ENCODE results near the gene ATAD3B.

DNA sequence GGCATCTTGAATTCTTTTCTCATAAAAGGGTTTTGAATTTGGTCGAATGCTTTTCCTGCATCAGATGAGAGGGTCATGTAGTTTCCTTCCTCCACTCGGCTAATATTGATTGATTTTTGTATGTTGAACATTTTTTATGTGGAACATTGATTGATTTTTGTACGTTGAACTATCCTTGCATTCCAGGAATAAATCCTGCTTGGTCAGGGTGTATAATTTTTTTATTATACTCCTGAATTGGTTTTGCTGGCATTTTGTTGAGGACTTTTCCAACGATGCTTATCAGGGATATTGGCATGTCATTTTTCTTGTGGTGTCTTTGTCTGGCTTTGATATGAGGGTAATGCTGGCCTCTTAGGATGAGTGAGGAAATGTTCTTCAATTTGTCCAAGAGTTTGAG, 60.4 kb downstream of the ATAD3B start:
- TF ChIP-seq YY1 (IDR thresholded peaks at IDR 0.05; ENCODE audit: insufficient read depth, insufficient read length) (no peak), ZNF274 (IDR thresholded peaks at IDR 0.05; ENCODE audit: low read depth, low read length) (no peak)

Measured in NT2/D1 (cell line).